Measurements from ENCODE around the gene ERMP1.

DNA sequence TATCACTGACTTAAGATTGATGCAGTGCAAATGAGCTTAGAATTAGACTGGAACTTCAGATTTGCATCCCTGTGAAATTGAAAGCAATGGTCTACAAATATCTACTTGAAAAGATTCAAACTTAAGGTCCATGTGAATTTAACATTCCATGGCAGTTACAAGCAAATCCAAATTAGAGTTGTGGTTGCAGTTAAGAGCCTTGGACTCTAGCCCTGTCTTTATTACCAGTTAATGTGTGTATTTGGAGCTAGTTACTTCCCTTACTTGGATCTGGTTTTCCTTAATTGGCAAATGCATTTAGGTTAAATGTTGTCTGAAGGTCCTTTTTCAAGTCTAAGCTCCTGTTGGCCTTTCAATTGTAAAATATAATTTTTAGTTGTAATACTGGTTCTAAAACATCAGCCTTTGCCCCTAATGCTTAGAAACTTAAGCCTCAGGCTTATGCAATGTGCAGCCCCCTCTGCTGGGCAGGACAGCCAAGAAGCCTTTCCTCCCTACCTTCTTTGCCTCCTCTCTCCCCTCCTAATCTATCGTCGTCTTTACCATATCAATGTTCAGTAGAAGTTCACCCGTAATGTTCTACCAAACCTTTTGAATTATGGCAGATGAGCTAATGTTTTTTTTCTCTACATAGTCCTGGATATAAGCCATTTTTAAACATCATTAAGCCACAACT is 59.5 kb downstream of the ERMP1 start:
- TF ChIP-seq CTCF (IDR thresholded peaks at IDR 0.05; ENCODE audit: low read depth, low read length) (peak; percentile 33), EZH2phosphoT487 (IDR thresholded peaks at IDR 0.05; ENCODE audit: low read depth) (no peak)

Data from OCI-LY3 (cell line).